ENCODE measurements around the gene NBEA.

NBEA gene

DNA sequence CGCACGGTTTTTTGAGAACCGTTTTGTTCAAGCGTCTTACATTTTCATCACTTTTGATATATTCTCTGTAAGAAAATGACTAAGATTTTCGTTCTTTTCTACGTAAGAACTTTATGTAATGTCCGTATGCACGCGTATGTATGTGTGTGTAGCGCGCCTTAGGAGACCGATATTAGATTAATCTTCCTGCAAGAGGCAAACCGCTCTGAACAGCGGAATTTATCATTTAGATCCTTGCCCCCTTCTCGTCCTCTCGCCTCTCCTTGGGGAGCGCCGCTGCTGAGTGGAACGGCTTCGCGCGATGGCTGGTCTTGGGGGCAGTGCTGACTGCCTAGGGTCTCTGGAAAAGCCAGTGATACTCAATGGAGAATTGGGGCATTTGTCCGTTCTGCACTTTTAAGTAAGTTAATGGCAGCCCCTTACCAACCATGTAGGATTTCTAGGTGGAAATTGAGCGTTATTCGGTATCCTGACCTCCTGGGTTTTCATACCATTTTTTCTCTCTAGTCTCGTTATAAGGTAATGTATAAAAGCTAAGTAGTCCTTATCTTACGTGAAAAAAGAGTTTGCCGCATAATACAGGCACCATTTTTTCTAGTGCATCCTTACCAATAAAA, 529.7 kb downstream of the NBEA start:
- no peak overlapping the region for H3K4me3 ChIP-seq (ENCODE audit: low read depth, low read length)

DNA sequence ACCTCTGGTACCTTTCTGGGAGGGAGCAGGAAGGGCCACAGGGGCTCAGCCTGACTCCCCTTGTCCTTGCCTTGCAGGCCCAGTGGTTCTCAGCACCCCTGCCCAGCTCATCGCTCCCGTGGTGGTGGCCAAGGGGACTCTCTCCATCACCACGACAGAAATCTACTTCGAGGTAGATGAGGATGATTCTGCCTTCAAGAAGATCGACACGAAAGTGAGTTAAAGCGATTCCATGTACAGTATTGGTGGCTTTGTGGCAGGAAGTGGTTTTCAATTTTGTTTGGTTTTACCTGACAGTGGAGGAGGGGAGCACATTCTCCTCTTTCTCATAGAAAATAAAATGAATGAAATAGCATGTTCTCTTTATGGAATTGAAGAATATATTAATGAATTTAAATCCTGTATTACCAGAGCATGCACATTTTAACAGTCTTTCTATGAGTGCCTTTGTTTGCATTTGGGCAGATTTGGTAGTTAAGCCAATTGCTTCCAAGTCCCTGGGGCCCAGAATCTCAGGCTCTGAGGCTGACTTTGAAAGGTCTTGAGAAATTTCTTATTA, 530.3 kb downstream of the NBEA start:
- H3K4me3 ChIP-seq (ENCODE audit: low read depth, low read length) = no peak overlapping the region

DNA sequence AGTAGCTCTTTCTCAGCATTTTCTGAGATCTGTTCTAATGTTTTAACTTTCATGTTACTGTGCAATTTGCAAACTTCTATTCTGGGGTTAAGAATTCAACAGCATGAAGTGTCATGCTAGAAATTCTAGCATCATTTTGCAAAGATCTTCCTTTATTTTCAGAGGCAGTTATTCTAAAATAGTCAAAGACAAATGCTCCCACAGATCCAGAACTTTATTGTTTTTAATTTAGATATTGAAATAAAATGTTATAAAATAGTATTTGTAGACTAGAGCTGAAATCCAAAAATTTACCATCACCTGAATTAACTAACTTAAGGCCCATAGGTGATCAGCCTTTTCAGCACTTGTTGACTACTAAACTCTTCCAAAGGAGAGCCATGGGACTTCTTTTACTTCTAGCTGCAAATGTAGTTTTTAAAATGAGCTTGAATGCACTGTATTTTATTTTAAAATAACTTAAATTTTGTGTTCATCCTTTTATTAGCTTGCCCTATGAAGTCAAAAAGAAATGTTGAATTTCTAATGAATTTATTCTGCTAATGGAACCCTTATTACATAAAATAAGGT, 531.2 kb downstream of the NBEA start:
- no peak overlapping the region for H3K4me3 ChIP-seq (ENCODE audit: low read depth, low read length)

DNA sequence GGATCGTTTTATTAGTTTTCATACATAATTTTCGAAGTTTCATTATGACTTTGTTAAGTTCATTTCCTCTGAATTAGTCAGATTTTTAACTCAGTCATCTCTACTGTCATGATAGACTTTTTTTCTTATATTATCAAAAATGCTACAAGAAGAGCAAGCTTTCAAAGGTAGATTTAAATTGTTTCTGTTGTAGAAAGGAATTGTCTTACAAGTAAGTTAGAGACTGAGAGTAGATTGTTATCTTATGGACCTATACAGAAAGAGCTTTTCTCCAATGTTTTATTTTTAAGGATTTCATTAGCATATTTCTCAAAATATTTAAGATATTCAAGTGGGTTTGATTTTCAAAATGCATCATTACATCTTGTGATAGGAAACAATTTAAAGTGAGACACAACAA, 531.7 kb downstream of the NBEA start:
- no peak overlapping the region for H3K4me3 ChIP-seq (ENCODE audit: low read depth, low read length)

DNA sequence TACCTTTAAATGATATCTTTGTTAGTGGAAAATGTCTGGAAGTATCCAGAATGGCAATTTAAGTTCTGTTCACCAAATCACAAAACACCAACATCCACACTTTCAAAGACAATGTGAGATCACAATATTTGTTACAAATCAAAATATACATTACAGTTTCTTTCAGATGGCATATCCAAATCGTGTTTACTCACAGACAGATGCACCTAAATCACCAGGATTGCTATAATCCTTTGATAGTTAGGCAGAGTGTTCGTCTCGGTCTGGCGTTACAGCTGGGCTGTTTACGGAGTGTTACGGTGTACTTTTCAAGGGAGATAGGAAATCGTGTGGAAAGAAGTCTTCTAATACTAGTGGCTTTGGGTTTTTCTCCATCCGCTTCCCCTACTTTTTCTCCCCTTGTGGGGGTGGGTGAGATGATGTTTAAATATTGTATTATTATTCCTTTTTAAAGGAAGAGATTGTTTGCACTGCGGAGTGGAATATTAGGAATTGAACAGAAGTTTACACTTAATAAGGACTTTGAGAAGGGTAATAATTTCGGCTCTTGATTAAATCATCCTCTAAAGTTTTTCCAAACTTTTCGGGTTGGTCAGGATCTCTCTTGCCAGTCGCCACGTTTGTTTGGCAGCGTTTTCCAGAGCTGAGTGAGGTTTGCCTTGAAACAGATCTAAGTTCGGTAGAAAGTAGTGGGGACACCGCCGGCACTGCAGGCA, 532.6 kb downstream of the NBEA start:
- peak overlapping the region; percentile 33 for H3K4me3 ChIP-seq (ENCODE audit: low read depth, low read length)

DNA sequence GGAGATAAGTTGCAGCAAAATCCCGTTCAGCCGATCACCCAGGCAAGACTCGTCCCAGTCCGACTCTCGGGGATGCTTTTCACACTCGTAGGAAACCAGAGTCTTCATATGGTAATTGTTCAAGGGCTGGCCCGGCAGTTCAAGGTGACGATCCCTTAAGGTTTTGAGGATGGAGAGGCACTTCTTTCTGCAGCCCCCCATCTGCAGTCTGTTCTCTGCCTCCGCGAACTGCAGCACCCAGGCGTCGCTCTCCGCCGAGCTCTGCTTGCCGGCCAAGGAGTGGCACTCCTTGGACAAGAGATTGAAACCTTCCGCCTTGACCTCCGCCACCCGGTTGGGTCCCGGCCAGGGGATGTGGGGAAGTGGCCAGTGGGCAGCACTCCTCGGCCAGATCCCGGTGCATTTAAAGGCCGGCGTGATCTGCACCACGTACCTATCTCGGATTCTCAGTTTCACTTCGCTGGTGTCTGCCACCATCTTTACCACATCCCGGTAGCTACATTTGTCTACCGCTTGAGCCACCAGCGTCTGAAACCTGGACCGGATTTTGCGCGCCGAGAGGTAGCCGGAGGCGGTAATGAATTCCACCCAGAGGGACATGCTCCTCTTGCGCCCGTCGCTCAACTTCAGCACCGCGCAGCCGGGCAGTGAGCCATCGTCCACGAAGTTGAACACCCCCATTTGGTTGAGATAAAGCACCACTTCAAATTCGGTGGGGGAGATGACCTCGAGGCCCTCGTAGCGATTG, 533.3 kb downstream of the NBEA start:
- peak overlapping the region; percentile 33 for H3K4me3 ChIP-seq (ENCODE audit: low read depth, low read length)

DNA sequence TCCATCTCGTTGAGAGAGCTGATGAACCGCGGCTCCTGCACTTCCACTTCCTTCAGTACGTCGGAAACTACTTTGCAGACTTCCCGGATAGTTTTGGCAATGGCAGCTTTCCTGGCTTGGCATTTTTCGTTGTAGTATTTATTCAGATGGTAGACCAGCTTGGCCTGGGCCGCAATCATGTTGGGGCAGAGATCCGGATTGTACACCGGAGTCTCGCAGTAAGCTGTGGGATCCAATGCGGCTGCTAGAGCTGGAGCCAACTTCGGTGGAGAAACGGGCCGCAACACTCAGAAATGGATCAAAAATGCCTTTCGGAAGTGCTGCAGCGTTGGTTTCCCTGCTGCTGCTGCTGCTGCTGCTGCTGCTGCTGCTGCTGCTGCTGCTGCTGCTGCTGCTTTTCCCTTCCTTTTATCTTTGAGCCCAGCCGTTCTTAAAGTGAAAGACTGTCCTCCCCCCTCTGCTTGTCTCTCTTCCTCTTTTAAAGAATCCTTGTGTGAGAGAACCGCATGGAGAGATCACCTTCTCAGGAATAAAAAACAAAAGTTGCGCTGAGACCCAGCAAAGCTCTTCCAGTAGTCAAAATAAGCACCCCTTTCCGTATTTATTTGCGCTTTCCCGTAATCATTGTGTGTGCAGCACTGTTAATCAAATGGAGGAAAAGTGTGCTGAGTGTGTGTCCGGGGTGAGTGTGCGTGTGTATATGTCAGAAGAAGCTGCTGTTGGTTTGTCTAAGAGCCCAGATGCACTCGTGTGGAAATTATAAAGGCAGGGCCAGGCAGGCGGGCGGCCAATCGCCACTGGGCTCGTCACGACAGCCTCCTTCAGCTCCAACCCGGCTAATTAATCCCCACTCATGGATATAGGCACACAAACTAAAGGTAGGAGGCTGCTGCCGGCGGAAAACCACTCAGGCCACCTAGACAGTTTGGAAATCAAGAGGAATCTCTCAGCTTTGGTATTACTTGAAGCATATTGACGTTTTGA, 534.2 kb downstream of the NBEA start, which contains the start of gene MAB21L1:
MAB21L1 (minus strand) TSS at position 730 of the 984 bp plus-strand sequence; CDS start at position 179, 551 bp downstream.
- peak within 1 kb of the TSS; percentile 33 for H3K4me3 ChIP-seq (ENCODE audit: low read depth, low read length)

DNA sequence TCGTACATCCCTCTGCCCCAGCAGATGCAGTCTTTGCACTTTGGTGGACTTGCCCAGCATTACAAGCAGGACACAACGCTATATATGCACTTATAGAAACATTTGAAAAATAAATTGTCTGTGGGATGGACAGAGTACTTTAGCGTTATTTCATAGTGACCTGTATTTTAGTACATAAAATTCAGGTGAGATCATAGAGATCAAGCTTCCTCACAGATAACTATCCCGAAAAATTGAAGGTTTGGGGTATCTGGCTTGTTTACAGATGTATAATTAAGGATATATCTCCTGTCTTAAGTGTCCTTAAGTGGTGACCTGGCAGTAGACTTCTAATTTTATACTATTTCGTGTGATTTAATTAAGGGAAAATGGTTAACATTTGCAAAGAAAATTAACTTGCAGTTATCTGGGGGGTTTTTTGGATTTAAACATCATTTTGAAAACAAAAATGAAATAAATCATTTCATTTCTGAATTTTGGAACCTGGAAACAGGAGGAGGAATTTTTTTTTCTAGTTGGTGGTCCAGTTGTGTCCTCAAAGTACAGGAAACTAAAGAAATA, 535.4 kb downstream of the NBEA start:
- no peak overlapping the region for H3K4me3 ChIP-seq (ENCODE audit: low read depth, low read length)

DNA sequence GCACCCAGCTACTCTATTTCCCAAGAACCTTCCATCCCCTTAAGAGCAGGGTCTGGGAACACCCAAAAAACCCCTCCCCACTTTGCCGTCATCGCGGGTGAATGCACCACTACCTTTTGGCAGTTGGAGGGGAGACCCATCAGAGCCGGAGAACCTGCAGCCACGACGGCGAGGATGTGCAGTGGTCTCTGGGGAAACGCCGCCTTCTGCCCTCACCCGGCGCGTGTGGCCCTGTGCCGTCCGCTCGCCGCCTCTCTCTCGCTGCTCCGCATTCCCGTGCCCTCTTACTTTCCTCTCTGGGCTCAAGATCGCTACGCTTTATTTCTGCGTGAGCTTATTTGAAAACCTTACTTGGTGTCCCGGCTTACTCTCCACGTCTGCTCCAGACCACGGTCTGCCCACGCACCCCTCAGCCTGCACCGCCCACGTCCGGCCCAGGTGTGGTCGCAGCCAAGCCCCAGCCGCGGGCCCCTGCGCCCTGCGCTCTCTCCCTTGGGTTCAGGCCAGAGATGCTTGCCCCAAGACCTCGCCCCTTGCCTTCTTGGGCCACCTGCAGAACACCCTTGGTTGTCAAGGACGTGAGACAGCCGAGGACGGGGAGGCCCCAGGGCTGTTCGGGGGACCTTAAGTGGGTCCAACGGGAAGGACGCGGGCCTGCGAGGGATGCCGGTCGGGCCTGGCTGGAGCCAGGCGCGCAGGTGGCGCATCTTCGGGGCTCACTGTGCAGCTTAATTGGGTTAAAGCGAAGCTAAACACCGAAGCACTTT, 536.4 kb downstream of the NBEA start:
- H3K4me3 ChIP-seq (ENCODE audit: low read depth, low read length) = peak overlapping the region; percentile 31

DNA sequence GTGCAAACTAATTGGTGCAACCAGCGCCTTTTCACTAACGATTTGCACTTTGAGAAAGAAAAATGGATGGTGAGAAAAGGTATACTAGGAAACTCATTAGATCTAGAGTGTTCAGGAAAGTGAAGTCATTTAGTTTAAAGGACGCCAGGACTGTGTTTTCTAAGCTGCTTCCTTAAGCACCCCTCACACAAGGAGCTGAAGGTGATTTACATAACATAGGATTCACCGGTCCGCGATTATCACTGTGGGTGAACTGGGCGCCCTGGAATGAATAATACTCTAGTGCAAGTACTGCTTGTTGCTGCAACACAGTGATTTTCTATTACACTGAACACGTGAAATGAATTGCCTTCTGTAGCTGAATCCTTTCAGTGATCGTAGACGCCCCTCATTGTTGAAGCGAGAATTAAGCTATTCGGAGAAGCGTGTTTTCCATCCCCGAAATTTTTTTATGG, 537.0 kb downstream of the NBEA start:
- peak overlapping the region; percentile 31 for H3K4me3 ChIP-seq (ENCODE audit: low read depth, low read length)

DNA sequence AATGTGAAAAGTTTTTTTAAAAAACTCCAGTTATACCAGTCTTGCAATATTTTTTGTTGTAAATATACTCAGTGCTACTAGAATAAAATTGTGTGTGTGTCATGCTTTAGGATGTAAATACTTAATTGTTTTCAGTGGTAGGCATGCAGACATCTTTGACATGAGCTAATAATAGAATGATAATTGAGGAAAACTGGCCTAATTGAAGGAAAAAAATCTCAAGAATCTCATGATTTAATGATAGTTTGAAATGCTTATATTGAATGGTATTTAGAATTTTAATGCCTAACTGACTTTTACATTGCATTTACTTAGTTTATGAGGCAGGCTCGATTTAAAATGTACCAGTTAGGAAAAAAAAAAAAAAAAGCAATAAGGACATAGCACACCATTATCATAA, 537.6 kb downstream of the NBEA start:
- no peak overlapping the region for H3K4me3 ChIP-seq (ENCODE audit: low read depth, low read length)

DNA sequence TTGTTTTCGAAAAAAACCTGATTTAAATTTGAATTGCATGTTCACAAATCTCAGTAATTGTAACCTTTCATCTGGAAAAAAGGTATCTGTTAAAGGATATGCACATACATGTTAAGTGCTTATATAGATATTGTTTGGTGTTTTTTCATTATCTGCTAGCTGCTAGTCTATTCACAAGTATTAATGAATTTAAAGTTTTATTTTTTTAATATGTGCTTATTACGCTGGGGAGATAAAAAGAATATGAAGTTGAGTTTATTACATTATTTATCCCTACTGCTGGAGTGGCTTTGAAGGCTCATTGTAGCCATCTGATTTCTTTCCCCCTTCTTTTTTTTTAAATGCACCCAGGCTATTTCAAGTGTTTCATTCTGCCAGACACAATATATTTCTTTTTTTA, 538.3 kb downstream of the NBEA start:
- no peak overlapping the region for H3K4me3 ChIP-seq (ENCODE audit: low read depth, low read length)

DNA sequence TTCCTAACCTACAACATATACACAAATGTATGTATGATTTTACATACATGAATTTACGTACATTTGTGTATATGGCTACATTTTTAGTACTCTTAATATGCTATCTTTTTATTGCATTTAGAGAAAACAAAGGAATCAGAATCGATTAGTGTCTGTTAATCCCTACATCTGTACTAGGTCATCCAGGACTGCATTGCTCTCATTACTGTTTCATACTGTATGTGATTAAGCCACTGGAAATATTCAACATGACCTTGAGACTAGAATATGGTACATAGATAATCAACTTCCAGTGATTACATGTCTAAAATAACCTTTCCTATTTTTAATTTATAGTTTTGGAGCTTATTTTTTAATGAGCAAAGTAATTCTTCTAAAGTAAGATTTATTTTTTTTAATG, 539.7 kb downstream of the NBEA start:
- no peak overlapping the region for H3K4me3 ChIP-seq (ENCODE audit: low read depth, low read length)

DNA sequence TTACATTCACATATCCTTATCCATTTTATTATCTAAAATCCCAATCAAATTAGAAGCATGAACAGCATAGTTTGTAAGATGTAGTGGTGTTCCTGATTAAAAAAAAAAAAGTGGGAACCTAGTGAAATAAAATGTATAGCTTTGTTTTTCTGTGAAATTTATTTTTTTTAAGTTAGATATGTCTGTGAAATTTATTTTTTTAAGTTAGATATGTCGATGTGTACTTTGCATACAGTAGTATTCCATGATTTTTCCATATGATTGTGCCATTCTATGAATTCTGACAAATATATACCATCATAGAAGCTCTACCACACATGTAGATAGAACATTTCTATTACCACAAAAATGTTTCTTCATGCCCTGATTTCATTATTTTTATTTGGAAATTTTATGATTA, 540.5 kb downstream of the NBEA start:
- H3K4me3 ChIP-seq (ENCODE audit: low read depth, low read length) = no peak overlapping the region

DNA sequence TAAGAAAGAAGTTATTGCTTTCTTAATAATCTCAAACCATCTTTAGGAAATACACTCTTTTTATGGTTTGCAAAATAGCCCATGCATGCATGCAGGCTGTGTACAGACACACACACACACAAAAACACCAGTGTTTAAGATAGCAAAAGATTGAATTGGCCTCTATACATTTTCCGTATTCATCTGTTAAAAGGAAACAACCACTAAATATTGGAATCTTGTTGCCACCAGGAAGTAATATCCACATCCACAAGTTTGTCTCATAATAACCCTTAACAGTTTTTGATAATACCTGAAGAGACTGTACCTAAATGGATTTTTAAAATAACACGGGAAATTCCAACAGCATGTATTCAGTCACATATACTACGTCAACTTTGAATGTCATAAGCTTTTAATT, 541.7 kb downstream of the NBEA start:
- H3K4me3 ChIP-seq (ENCODE audit: low read depth, low read length) = no peak overlapping the region

DNA sequence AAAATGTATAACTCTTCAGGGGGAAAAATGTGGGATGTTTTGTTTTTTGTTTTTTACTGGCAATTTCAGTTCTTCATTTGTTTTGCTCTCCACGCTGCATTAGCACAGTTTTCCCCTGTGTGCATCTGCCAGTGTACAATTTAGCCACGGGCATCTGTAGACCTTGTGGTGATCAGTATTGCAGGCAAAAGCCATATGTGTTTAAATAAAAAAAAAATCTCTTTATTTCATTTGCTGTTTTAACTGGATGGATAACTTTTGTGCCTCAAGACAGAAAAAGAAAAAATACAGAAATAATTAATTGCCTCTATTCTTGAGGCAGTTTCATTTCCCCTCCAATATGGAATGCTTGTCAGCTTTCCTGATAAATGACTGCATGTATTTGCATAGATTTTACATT, 542.3 kb downstream of the NBEA start:
- H3K4me3 ChIP-seq (ENCODE audit: low read depth, low read length) = no peak overlapping the region

DNA sequence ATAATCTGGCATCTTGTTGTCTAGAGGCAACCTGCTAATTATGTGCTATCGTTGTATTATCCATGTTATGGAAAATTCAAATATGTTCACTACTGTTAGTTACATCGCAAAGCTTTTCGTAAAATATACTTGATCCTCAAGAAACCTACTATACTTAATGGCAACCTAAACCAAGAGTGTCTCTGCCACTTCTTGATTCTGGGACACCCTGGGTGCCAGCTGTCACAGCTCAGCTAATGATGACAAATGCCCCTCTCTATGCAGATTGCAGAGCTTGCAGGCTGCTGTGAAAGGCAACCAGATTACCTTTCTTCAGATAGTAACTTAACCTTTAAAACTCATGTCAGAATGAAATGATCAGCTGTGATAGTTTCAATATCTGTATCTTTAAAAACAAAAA, 543.4 kb downstream of the NBEA start:
- H3K4me3 ChIP-seq (ENCODE audit: low read depth, low read length) = no peak overlapping the region

DNA sequence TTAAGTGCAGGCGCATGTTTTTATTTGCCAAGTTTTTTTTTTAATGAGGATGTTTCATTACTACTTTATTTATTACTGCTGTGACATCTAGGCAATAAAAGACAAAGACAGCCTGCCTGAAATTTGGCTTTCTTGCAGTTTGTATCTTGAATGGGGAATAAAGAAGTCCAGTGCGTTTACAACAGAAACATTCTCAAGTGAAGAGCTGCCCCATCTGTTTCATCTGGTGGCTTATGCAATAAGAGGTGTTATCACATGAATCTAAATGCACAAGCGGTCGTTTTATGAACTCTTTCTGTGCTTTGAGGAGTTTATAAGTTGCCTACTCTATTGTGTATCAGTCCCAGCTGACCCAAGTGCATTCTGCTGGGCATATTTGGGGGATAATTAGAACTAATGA, 547.0 kb downstream of the NBEA start:
- no peak overlapping the region for H3K4me3 ChIP-seq (ENCODE audit: low read depth, low read length)

DNA sequence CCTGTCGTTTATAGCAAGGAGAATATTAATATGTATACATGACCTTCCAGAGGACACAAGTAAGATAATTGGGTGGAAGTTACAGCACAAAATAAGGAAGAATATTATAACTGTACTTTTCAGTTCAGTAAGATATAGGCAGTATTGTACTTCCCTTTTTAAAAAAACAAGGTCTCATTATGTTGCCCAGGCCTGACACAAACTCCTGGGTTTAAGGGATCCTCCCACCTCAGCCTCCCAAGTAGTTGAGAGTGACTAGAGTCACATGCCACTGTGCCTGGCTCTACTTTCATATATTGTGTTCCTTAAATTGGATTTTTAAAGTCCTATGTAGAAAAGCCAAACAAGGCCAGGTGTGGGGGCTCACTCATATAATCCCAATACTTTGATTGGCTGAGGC, 553.9 kb downstream of the NBEA start:
- no peak overlapping the region for H3K4me3 ChIP-seq (ENCODE audit: low read depth, low read length)
